ENCODE data around the gene IGSF9B.

GRCh38 chr11:133898031-133898769 lies 58.6 kb downstream of the IGSF9B start:
- TF ChIP-seq CTCF (IDR thresholded peaks at IDR 0.05; ENCODE audit: insufficient read depth, low read length, poor library complexity, severe bottlenecking) (no peak), EZH2phosphoT487 (conservative IDR thresholded peaks at IDR 0.05; ENCODE audit: low read length) (no peak)
